Neural crest cell (in vitro differentiated cells): Measurements from ENCODE around the gene SH3GL3. TPM values are rescaled to one million over a fixed set of nuclear protein-coding genes. Genes with fewer than 3 reads are reported as not detected.

Experiments used
- DNase-seq: peaks from one replicate; pipeline ENCODE4 v3.0.0; 2021; ENCODE audit warnings: low read depth, mixed read lengths, low spot score
- H3K27ac Mint-ChIP-seq: one replicate; pipeline ENCODE4 v1.8.0; 2021; ENCODE audit warnings: mild to moderate bottlenecking, mixed read lengths; ENCODE audit not compliant: unreplicated experiment
- H3K27me3 Mint-ChIP-seq: 2 replicates; pipeline ENCODE4 v1.8.0; 2021; ENCODE audit warnings: low read depth, mild to moderate bottlenecking, mixed read lengths
- H3K36me3 Mint-ChIP-seq: 2 replicates; pipeline ENCODE4 v1.8.0; 2021; ENCODE audit warnings: low read depth, mild to moderate bottlenecking, mixed read lengths
- H3K4me1 Mint-ChIP-seq: 2 replicates; pipeline ENCODE4 v1.8.0; 2021; ENCODE audit warnings: mixed read lengths
- H3K4me3 Mint-ChIP-seq: one replicate; pipeline ENCODE4 v1.8.0; 2021; ENCODE audit warnings: mild to moderate bottlenecking, mixed read lengths
- H3K9me3 Mint-ChIP-seq: 2 replicates; pipeline ENCODE4 v1.8.0; 2021; ENCODE audit warnings: mixed read lengths
- long read RNA-seq: library from polyadenylated mRNA; unstranded; transcript quantifications from one replicate; pipeline ENCODE4 v2.0.0, GENCODE V29; 2020
- total RNA-seq: library from RNA; stranded (reverse); gene quantifications from 2 replicates; pipeline ENCODE4 v1.2.1, GENCODE V29; 2021
- TF ChIP-seq, protein P1 (sequence below): fragments of 200-600 bp; sonication (generic); conservative IDR thresholded peaks from 2 replicates; pipeline ENCODE4 v1.5.0; 2021; ENCODE audit warnings: antibody characterized with exemption, mild to moderate bottlenecking

Gene SH3GL3, protein sequence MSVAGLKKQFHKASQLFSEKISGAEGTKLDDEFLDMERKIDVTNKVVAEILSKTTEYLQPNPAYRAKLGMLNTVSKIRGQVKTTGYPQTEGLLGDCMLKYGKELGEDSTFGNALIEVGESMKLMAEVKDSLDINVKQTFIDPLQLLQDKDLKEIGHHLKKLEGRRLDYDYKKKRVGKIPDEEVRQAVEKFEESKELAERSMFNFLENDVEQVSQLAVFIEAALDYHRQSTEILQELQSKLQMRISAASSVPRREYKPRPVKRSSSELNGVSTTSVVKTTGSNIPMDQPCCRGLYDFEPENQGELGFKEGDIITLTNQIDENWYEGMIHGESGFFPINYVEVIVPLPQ
- 0.91 and 1.4 TPM in 2 replicates for total RNA-seq
- long read RNA-seq: 0 reads

DNA sequence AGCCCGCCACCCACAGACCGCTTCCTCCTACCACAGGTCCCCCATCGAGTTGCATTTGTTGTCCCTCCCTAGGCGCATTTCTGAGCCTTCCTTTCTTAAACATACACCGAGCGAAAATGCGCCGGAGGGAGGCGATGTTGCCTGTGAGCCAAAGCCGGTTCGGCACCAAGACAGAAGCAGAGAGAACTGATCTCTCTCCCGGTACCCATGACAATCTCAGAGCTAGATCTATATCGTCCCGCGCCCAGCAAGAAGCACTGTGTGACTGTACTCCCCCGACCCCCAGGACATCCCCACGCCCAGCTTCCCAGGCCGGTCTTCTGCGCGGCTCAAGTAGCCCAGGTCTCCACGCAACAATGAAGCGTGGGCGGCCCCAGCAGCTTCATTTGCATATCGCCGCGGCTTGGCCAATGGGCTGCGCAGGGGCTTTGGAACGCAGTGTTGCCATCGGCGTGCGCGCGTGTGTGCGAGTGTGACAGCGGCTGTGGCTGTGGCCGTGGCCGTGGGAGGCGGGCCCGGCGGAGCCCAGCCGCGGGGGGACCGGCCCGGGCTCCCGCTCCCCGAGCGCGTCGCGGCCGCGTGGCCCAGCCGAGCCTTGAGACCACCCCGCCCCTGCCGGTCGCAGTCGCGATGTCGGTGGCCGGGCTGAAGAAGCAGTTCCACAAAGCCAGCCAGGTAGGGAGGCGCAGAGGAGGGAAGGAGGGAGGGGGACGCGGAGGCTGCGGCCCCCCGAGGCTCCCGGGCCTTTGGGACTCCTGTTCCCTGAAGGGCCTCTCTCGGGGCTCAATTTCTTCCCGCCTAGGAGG lies at the start of gene SH3GL3:
TSS of gene SH3GL3 (plus strand) at position 438 of the 806 bp plus-strand sequence. CDS start at position 631, 193 bp downstream.
- Mint-ChIP-seq H3K27ac (peak within 1 kb of the TSS; percentile 2), H3K27me3 (peaks cover 47% of the 10 kb centered on the region), H3K4me3 (peak within 1 kb of the TSS; percentile 93), H3K36me3 (no peaks in the 10 kb centered on the region), H3K4me1 (peaks cover 19% of the 10 kb centered on the region), H3K9me3 (no peaks in the 10 kb centered on the region)
- TF ChIP-seq, protein P1, sequence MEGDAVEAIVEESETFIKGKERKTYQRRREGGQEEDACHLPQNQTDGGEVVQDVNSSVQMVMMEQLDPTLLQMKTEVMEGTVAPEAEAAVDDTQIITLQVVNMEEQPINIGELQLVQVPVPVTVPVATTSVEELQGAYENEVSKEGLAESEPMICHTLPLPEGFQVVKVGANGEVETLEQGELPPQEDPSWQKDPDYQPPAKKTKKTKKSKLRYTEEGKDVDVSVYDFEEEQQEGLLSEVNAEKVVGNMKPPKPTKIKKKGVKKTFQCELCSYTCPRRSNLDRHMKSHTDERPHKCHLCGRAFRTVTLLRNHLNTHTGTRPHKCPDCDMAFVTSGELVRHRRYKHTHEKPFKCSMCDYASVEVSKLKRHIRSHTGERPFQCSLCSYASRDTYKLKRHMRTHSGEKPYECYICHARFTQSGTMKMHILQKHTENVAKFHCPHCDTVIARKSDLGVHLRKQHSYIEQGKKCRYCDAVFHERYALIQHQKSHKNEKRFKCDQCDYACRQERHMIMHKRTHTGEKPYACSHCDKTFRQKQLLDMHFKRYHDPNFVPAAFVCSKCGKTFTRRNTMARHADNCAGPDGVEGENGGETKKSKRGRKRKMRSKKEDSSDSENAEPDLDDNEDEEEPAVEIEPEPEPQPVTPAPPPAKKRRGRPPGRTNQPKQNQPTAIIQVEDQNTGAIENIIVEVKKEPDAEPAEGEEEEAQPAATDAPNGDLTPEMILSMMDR: peak; percentile 62
- DNase-seq: peak; percentile 76

DNA sequence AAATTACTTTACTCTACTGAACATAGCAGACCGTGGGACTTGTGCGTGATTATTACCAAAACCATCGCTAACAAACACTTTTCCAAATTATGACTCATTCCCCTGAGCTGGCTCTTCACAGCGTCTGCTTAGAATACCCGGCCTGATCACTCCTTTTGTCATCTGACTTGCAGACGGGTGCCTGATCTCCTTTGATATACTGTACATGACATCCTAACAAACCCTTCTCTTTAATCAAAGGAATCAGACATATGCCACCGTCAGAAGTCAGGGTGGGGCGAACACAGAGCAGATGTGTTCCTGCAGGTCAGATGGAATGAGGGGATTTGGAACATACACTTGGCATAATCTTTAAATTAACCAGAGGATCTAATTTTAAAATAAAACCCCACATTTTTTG lies 48.5 kb upstream of the SH3GL3 start:
- Mint-ChIP-seq H3K27ac (no peak overlapping the region), H3K27me3 (peaks cover 13% of the 10 kb centered on the region), H3K36me3 (no peaks in the 10 kb centered on the region), H3K4me3 (no peak overlapping the region), H3K9me3 (no peaks in the 10 kb centered on the region), H3K4me1 (peaks cover 11% of the 10 kb centered on the region)
- no peak for DNase-seq
- TF ChIP-seq, protein P1: no peak

GRCh38 chr15:83404121-83404520 lies 43.0 kb upstream of the SH3GL3 start:
- TF ChIP-seq, protein P1: no peak
- DNase-seq: no peak
- peaks cover 26% of the 10 kb centered on the region for H3K27me3 Mint-ChIP-seq
- H3K9me3 Mint-ChIP-seq: no peaks in the 10 kb centered on the region
- H3K27ac Mint-ChIP-seq: no peak overlapping the region
- H3K4me3 Mint-ChIP-seq: no peak overlapping the region
- H3K36me3 Mint-ChIP-seq: no peaks in the 10 kb centered on the region
- H3K4me1 Mint-ChIP-seq: no peaks in the 10 kb centered on the region

DNA sequence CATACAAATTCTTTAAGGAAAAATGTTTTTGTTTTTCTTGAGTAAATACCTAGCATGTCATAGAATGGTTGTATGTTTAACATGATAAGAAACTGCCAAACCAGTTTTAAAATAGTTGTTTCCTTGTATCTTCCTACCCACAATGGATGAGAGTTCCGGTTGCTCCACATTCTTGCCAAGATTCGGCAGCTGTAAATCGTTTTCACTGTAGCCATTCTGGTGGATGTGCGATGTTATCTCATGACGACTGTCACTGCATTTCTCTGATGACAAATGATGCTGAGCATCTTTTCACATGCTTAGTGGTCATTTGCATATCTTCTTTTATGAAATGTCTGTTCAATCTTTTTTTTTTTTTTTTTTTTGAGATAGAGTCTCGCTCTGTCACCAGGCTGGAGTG lies 36.6 kb upstream of the SH3GL3 start:
- H3K36me3 Mint-ChIP-seq: no peaks in the 10 kb centered on the region
- H3K27me3 Mint-ChIP-seq: peaks cover 13% of the 10 kb centered on the region
- H3K4me3 Mint-ChIP-seq: no peak overlapping the region
- no peaks in the 10 kb centered on the region for H3K4me1 Mint-ChIP-seq
- no peak for DNase-seq
- H3K27ac Mint-ChIP-seq: no peak overlapping the region
- TF ChIP-seq, protein P1: no peak
- peaks cover under 1% of the 10 kb centered on the region for H3K9me3 Mint-ChIP-seq

GRCh38 chr15:83413054-83413719 lies 34.0 kb upstream of the SH3GL3 start:
- no peaks in the 10 kb centered on the region for H3K36me3 Mint-ChIP-seq
- H3K4me1 Mint-ChIP-seq: no peaks in the 10 kb centered on the region
- no peak overlapping the region for H3K27ac Mint-ChIP-seq
- DNase-seq: no peak
- peaks cover 2% of the 10 kb centered on the region for H3K9me3 Mint-ChIP-seq
- peaks cover 13% of the 10 kb centered on the region for H3K27me3 Mint-ChIP-seq
- no peak overlapping the region for H3K4me3 Mint-ChIP-seq
- TF ChIP-seq, protein P1: no peak
